OCI-LY1 (cell line): Measurements from ENCODE around the gene EXOC6B.

Experiments used
- EZH2 ChIP-seq: fragments of 200-600 bp; sonication (generic), shearing (Covaris generic); IDR thresholded peaks from 2 replicates; pipeline ENCODE4 v1.8.0; 2017; ENCODE audit warnings: borderline replicate concordance, mixed run types, mild to moderate bottlenecking, antibody characterized with exemption, low read length, moderate library complexity, mixed read lengths
- TF ChIP-seq, protein P1 (sequence below): fragments of 200-600 bp; sonication (generic), shearing (Covaris generic); IDR thresholded peaks from 2 replicates; pipeline ENCODE4 v1.5.1; 2017; ENCODE audit warnings: mild to moderate bottlenecking, antibody characterized with exemption, low read length, moderate library complexity, mixed read lengths

DNA sequence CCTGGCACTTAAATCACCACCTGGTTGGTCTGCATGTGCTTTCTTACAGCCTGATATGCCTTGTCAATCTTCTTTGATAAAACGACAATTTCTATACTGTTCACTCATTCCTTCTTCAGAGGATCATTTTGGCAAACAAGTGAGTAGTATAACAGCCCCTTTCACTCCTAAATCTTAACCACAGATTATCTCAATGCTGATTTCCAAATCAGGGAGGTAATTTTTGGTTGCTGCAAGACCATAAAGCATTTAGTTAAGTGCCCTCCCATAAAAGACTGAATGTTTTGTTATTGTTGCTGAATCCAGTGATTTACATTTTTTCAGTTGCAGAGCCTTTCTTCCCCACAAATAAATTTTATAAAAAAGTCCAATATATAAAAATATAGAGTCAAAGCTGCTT, 549.0 kb downstream of the EXOC6B start:
- TF ChIP-seq, protein P1, sequence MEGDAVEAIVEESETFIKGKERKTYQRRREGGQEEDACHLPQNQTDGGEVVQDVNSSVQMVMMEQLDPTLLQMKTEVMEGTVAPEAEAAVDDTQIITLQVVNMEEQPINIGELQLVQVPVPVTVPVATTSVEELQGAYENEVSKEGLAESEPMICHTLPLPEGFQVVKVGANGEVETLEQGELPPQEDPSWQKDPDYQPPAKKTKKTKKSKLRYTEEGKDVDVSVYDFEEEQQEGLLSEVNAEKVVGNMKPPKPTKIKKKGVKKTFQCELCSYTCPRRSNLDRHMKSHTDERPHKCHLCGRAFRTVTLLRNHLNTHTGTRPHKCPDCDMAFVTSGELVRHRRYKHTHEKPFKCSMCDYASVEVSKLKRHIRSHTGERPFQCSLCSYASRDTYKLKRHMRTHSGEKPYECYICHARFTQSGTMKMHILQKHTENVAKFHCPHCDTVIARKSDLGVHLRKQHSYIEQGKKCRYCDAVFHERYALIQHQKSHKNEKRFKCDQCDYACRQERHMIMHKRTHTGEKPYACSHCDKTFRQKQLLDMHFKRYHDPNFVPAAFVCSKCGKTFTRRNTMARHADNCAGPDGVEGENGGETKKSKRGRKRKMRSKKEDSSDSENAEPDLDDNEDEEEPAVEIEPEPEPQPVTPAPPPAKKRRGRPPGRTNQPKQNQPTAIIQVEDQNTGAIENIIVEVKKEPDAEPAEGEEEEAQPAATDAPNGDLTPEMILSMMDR, result no peak
- no peak for TF ChIP-seq EZH2
